ENCODE results near the gene LUZP2.

Gene LUZP2

GRCh38 chr11:24837112-24837511 lies 340.3 kb downstream of the LUZP2 start:
- no peaks in the 10 kb centered on the region for H3K36me3 ChIP-seq (ENCODE audit: control insufficient read depth in 4 of 4, insufficient read depth in 4 of 4, low read length in 3 of 4)
- ChIA-PET CTCF (no interaction called here), POLR2A (no interaction called here)
- no peak overlapping the region for H3K4me3 ChIP-seq (ENCODE audit: control insufficient read depth in 1 of 7, extremely low read depth in 1 of 7, insufficient read depth in 4 of 7, low read depth in 2 of 7, low read length in 6 of 7)
- no peaks in the 10 kb centered on the region for H3K9me3 ChIP-seq (ENCODE audit: control extremely low read depth in 1 of 5, control insufficient read depth in 4 of 5, insufficient read depth in 2 of 5, low read depth in 1 of 5, low read length in 4 of 5)
- no peak overlapping the region for H3K27ac ChIP-seq (ENCODE audit: insufficient read depth in 1 of 2, low read depth in 1 of 2, low read length in 2 of 2, poor library complexity in 1 of 2, severe bottlenecking in 2 of 2)
- no peak for DNase-seq
- H3K4me1 ChIP-seq (ENCODE audit: control extremely low read depth in 1 of 4, control insufficient read depth in 4 of 4, insufficient read depth in 4 of 4, low read length in 3 of 4), result peaks cover 0 to 8% (median 6%) of the 10 kb centered on the region in 4 experiments
- WGBS (ENCODE audit: insufficient coverage), result 100% methylated on average over 1 of the region's 2 CpGs
- no peaks in the 10 kb centered on the region for H3K27me3 ChIP-seq (replicated peaks in 2 of 5; ENCODE audit: control insufficient read depth in 4 of 5, insufficient read depth in 5 of 5, low read length in 4 of 5)

- no peaks in the 10 kb centered on the region for H3K4me1 ChIP-seq (ENCODE audit: control extremely low read depth in 1 of 4, control insufficient read depth in 4 of 4, insufficient read depth in 4 of 4, low read length in 3 of 4)
- no peaks in the 10 kb centered on the region for H3K27me3 ChIP-seq (replicated peaks in 2 of 5; ENCODE audit: control insufficient read depth in 4 of 5, insufficient read depth in 5 of 5, low read length in 4 of 5)
- H3K27ac ChIP-seq (ENCODE audit: insufficient read depth in 1 of 2, low read depth in 1 of 2, low read length in 2 of 2, poor library complexity in 1 of 2, severe bottlenecking in 2 of 2), result no peak overlapping the region
- no peaks in the 10 kb centered on the region for H3K9me3 ChIP-seq (ENCODE audit: control extremely low read depth in 1 of 5, control insufficient read depth in 4 of 5, insufficient read depth in 2 of 5, low read depth in 1 of 5, low read length in 4 of 5)
- POLR2A ChIA-PET, result no interaction called here
- CTCF ChIA-PET, result no interaction called here
- no CpG with 5 or more reads among the region's 2 CpGs for WGBS (ENCODE audit: insufficient coverage)
- no peak for DNase-seq
- no peak overlapping the region for H3K4me3 ChIP-seq (ENCODE audit: control insufficient read depth in 1 of 7, extremely low read depth in 1 of 7, insufficient read depth in 4 of 7, low read depth in 2 of 7, low read length in 6 of 7)
- no peaks in the 10 kb centered on the region for H3K36me3 ChIP-seq (ENCODE audit: control insufficient read depth in 4 of 4, insufficient read depth in 4 of 4, low read length in 3 of 4)
These were observed 345.5 kb downstream of the LUZP2 start for GRCh38 chr11:24842308-24842707.

- 86% methylated on average over 1 of the region's 1 CpG for WGBS (ENCODE audit: insufficient coverage)
- no peaks in the 10 kb centered on the region for H3K27me3 ChIP-seq (replicated peaks in 2 of 5; ENCODE audit: control insufficient read depth in 4 of 5, insufficient read depth in 5 of 5, low read length in 4 of 5)
- POLR2A ChIA-PET, result no interaction called here
These were observed 347.6 kb downstream of the LUZP2 start for GRCh38 chr11:24844406-24844805.

GRCh38 chr11:24848857-24849256 lies 352.0 kb downstream of the LUZP2 start:
- POLR2A ChIA-PET, result no interaction called here
- no peak overlapping the region for H3K4me3 ChIP-seq (ENCODE audit: control insufficient read depth in 1 of 7, extremely low read depth in 1 of 7, insufficient read depth in 4 of 7, low read depth in 2 of 7, low read length in 6 of 7)
- CTCF ChIA-PET, result no interaction called here
- no peaks in the 10 kb centered on the region for H3K9me3 ChIP-seq (ENCODE audit: control extremely low read depth in 1 of 5, control insufficient read depth in 4 of 5, insufficient read depth in 2 of 5, low read depth in 1 of 5, low read length in 4 of 5)
- H3K27me3 ChIP-seq (replicated peaks in 2 of 5; ENCODE audit: control insufficient read depth in 4 of 5, insufficient read depth in 5 of 5, low read length in 4 of 5), result no peaks in the 10 kb centered on the region
- no peaks in the 10 kb centered on the region for H3K36me3 ChIP-seq (ENCODE audit: control insufficient read depth in 4 of 4, insufficient read depth in 4 of 4, low read length in 3 of 4)
- no peaks in the 10 kb centered on the region for H3K4me1 ChIP-seq (ENCODE audit: control extremely low read depth in 1 of 4, control insufficient read depth in 4 of 4, insufficient read depth in 4 of 4, low read length in 3 of 4)
- H3K27ac ChIP-seq (ENCODE audit: insufficient read depth in 1 of 2, low read depth in 1 of 2, low read length in 2 of 2, poor library complexity in 1 of 2, severe bottlenecking in 2 of 2), result no peak overlapping the region
- no CpG with 5 or more reads among the region's 1 CpG for WGBS (ENCODE audit: insufficient coverage)
- DNase-seq, result no peak

More at GRCh38 chr11:24844406-24844805, 347.6 kb downstream of the LUZP2 start:
- H3K4me1 ChIP-seq (ENCODE audit: control extremely low read depth in 1 of 4, control insufficient read depth in 4 of 4, insufficient read depth in 4 of 4, low read length in 3 of 4), result no peaks in the 10 kb centered on the region
- H3K9me3 ChIP-seq (ENCODE audit: control extremely low read depth in 1 of 5, control insufficient read depth in 4 of 5, insufficient read depth in 2 of 5, low read depth in 1 of 5, low read length in 4 of 5), result no peaks in the 10 kb centered on the region
- no peaks in the 10 kb centered on the region for H3K36me3 ChIP-seq (ENCODE audit: control insufficient read depth in 4 of 4, insufficient read depth in 4 of 4, low read length in 3 of 4)
- CTCF ChIA-PET, result no interaction called here
- no peak overlapping the region for H3K27ac ChIP-seq (ENCODE audit: insufficient read depth in 1 of 2, low read depth in 1 of 2, low read length in 2 of 2, poor library complexity in 1 of 2, severe bottlenecking in 2 of 2)
- H3K4me3 ChIP-seq (ENCODE audit: control insufficient read depth in 1 of 7, extremely low read depth in 1 of 7, insufficient read depth in 4 of 7, low read depth in 2 of 7, low read length in 6 of 7), result no peak overlapping the region
- DNase-seq, result no peak

- POLR2A ChIA-PET, result no interaction called here
- H3K4me1 ChIP-seq (ENCODE audit: control extremely low read depth in 1 of 4, control insufficient read depth in 4 of 4, insufficient read depth in 4 of 4, low read length in 3 of 4), result no peaks in the 10 kb centered on the region
- no peaks in the 10 kb centered on the region for H3K27me3 ChIP-seq (replicated peaks in 2 of 5; ENCODE audit: control insufficient read depth in 4 of 5, insufficient read depth in 5 of 5, low read length in 4 of 5)
- H3K27ac ChIP-seq (ENCODE audit: insufficient read depth in 1 of 2, low read depth in 1 of 2, low read length in 2 of 2, poor library complexity in 1 of 2, severe bottlenecking in 2 of 2), result no peak overlapping the region
- no peaks in the 10 kb centered on the region for H3K36me3 ChIP-seq (ENCODE audit: control insufficient read depth in 4 of 4, insufficient read depth in 4 of 4, low read length in 3 of 4)
- H3K9me3 ChIP-seq (ENCODE audit: control extremely low read depth in 1 of 5, control insufficient read depth in 4 of 5, insufficient read depth in 2 of 5, low read depth in 1 of 5, low read length in 4 of 5), result peaks cover 0 to 2% (median 0%) of the 10 kb centered on the region in 5 experiments
- no peak for DNase-seq
- no peak overlapping the region for H3K4me3 ChIP-seq (ENCODE audit: control insufficient read depth in 1 of 7, extremely low read depth in 1 of 7, insufficient read depth in 4 of 7, low read depth in 2 of 7, low read length in 6 of 7)
- CTCF ChIA-PET, result no interaction called here
These were observed 359.1 kb downstream of the LUZP2 start for GRCh38 chr11:24855951-24856350.

- Histone ChIP-seq H3K9me3 (ENCODE audit: control extremely low read depth in 1 of 5, control insufficient read depth in 4 of 5, insufficient read depth in 2 of 5, low read depth in 1 of 5, low read length in 4 of 5) (peaks cover 0 to 6% (median 0%) of the 10 kb centered on the region in 5 experiments), H3K27me3 (replicated peaks in 2 of 5; ENCODE audit: control insufficient read depth in 4 of 5, insufficient read depth in 5 of 5, low read length in 4 of 5) (no peaks in the 10 kb centered on the region), H3K27ac (ENCODE audit: insufficient read depth in 1 of 2, low read depth in 1 of 2, low read length in 2 of 2, poor library complexity in 1 of 2, severe bottlenecking in 2 of 2) (no peak overlapping the region), H3K4me3 (ENCODE audit: control insufficient read depth in 1 of 7, extremely low read depth in 1 of 7, insufficient read depth in 4 of 7, low read depth in 2 of 7, low read length in 6 of 7) (no peak overlapping the region), H3K36me3 (ENCODE audit: control insufficient read depth in 4 of 4, insufficient read depth in 4 of 4, low read length in 3 of 4) (no peaks in the 10 kb centered on the region), H3K4me1 (ENCODE audit: control extremely low read depth in 1 of 4, control insufficient read depth in 4 of 4, insufficient read depth in 4 of 4, low read length in 3 of 4) (no peaks in the 10 kb centered on the region)
- WGBS (ENCODE audit: insufficient coverage), result 88% methylated on average over 6 of the region's 9 CpGs
- ChIA-PET CTCF (no interaction called here), POLR2A (no interaction called here)
- DNase-seq, result peak in 2 of 3 donors; percentile 5 to 13
These were observed 363.0 kb downstream of the LUZP2 start for GRCh38 chr11:24859801-24860300.

GRCh38 chr11:24861440-24861839 lies 364.6 kb downstream of the LUZP2 start:
- H3K27me3 ChIP-seq (replicated peaks in 2 of 5; ENCODE audit: control insufficient read depth in 4 of 5, insufficient read depth in 5 of 5, low read length in 4 of 5), result no peaks in the 10 kb centered on the region
- no peak overlapping the region for H3K4me3 ChIP-seq (ENCODE audit: control insufficient read depth in 1 of 7, extremely low read depth in 1 of 7, insufficient read depth in 4 of 7, low read depth in 2 of 7, low read length in 6 of 7)
- no peak overlapping the region for H3K27ac ChIP-seq (ENCODE audit: insufficient read depth in 1 of 2, low read depth in 1 of 2, low read length in 2 of 2, poor library complexity in 1 of 2, severe bottlenecking in 2 of 2)
- no peaks in the 10 kb centered on the region for H3K36me3 ChIP-seq (ENCODE audit: control insufficient read depth in 4 of 4, insufficient read depth in 4 of 4, low read length in 3 of 4)
- ChIA-PET POLR2A (no interaction called here), CTCF (no interaction called here)
- peaks cover 0 to 6% (median 0%) of the 10 kb centered on the region in 5 experiments for H3K9me3 ChIP-seq (ENCODE audit: control extremely low read depth in 1 of 5, control insufficient read depth in 4 of 5, insufficient read depth in 2 of 5, low read depth in 1 of 5, low read length in 4 of 5)
- 100% methylated on average over 6 of the region's 6 CpGs for WGBS (ENCODE audit: insufficient coverage)
- no peaks in the 10 kb centered on the region for H3K4me1 ChIP-seq (ENCODE audit: control extremely low read depth in 1 of 4, control insufficient read depth in 4 of 4, insufficient read depth in 4 of 4, low read length in 3 of 4)
- DNase-seq, result no peak

Data from common myeloid progenitor, CD34-positive (primary cell).